RCC 7860 (cell line): ENCODE results near the gene NOD1.
"Not testable (repeated sequence)": the region's sequence is repeated elsewhere in the genome, so short reads cannot be mapped to it uniquely, and the experiment has no call there.

Source experiments
- DNase-seq: peaks from one replicate; pipeline ENCODE4 v3.0.0-alpha.2; 2015; ENCODE audit warnings: low spot score
- FAIRE-seq: peaks from 2 replicates; lab custom pipeline; 2012; peaks lifted over from hg19 to GRCh38; lab: Jason Lieb, UNC

The NOD1 gene

DNA sequence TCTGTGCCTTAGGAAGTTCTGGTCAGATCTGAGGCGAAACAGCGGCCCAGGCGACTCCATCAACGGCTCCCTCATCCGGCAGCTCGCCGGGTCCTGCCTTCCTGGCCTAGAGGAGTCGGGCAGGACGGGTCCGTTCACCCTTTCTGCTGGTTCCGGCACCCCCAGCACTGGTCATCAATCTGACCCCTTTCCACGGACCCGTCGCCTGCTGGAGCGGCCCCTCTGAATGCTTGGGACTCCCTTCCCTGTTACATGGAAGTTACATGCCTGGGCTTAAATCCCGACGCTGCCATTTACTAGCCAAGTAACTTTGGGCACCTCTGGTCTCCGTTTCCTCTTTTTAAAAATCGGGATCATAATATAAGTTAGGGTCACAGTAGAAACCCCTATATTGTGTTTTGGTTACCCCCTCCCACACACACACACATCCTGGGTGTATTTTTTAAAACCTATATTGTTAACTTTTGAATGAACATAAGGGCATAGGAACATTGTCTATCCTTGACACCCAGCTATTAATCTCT lies 26.7 kb upstream of the NOD1 start:
- FAIRE-seq: no peak
- no peak for DNase-seq

DNA sequence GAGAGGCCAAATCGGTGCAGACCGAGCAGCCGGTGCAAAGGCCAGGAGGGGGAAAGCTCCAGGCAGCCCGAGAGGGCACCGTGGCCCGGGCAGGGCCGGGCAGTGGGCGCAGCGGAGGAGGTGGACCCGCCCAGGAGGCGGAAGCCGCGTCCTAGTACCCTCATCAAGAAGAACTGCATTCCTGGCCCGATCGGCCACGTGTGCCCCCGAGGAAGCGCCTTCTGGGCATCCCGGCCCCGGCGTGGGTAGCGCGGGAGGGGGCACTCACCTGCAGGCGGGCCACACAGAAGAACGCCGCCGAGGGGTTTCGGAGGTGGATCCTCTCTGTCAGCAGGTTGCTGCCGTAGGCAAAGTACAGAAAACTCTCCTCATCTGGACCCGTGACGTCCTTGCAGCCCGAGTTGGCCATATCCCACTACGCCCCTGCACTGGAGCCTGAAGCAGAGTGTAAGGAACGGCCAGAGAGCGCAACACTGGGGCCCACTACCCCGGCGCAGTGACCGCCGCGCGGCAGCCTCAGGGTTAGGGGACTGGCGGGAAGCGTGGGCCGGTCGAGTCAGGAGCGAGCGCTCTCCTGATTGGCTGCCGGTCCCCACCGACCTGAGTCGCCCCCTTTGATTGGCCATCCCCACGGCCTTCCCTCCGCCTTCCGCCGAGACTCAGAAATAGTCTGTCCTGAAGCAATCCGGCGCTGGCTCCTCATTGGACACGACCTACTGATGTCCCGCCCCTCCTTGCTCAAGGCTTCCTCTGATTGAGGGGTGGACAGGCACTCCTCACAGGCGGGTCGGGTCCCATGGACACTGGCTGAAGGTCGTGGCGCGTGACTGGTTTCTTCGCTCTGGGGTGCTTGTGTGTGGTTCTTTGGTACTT lies 26.0 kb upstream of the NOD1 start, which contains the start of gene GGCT:
TSS of gene GGCT (minus strand) at position 529 of the 873 bp plus-strand sequence. CDS start at position 409, 120 bp downstream.
- peak; percentile 96 for DNase-seq
- peak; percentile 89 for FAIRE-seq

DNA sequence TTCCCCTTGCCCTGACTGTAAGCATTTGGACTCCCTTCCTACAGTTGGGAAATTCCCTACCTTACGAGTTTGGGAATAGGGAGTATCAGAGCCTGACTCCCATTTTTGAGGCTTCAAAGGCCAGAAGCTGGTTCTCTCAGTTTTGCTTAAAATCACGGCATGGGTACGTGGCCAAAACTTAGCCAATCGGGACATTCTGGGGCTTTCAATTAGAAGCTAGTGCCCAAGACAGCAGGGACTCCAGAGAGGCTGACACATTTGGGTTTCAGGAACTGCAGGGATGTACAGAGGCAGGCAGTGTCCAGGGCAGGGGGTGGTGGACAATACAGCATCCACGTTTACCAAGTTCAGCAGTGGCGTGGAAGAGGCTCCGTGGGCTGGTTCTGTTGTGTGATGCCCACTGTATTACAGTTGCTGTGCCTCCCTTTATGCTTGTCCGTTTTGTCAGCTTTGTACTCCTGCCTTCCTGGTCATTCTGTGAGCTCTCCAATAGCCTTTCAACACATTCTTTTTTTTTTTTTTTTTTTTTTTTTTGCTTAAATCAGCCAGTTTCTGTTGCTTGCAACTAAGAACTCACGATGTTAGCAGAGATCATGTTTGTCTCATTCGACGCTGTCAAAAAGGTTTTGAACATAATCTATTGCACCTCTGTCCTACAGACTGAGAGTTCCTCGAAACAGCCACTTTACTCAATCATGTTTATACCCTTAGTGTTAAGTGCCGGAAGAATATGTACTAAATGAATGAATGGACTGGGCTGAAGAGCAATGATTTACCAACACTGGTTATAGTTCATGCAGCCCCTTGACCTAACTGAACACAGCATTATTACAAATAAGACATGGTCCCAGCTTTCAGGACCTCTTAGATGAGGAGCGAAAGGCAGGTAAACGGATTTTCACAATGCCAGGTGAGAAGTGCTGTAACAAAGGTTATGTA lies 25.0 kb upstream of the NOD1 start:
- no peak for DNase-seq
- FAIRE-seq: no peak

DNA sequence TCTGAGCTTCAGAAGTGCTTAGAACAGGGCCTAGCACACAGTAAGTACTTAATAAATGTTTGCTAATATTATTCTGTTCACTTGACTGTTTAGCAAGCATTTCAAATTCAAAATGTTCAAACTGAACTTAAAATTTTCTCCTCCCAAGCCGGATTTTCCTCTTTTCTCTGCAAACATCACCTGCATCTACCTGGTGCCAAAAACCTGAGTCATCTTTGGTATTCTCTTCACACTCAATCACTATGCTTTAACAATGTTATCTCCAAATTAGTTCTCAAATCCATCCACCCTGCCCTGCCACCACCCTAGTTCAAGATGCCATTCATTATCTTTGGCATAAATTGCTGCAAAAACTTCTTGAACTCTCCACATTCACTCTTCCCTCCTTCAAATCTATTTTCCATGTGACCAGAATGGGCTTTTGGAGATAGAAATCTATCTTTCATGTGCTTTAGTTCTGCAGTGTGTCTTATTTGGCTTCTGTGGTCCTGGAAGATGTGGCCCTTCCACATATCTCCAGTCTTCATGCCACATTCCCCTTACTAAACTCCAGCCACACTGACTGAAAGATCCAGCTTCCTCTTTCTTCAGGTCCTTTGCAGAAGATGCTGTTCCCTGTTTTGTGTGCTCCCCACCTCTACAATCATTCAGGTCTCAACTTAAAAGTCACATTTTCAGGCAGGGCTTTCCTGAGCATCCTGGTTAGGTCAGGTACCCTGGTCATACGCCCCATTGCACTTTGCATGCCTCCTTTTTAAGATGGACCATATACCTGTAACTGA lies 24.1 kb upstream of the NOD1 start:
- FAIRE-seq (no peak), DNase-seq (no peak)

DNA sequence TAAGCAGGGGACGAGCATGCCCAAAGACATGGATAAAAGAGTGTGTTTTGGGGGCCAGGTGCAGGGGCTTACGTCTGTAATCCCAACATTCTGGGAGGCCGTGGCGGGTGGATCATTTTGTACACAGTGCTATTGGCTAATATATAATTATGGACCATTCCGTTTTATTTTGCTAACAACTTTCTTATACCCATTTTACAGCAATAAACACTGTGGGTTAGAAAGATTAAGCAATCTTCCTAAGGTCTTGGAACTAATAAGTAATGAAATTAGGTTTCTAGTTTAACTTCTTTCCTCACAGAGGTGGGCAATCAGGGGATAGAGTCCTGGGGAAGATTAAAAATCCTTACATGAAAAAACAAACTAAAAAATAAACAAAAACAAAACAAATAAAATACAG lies 22.7 kb upstream of the NOD1 start:
- no peak for DNase-seq
- FAIRE-seq: no peak

DNA sequence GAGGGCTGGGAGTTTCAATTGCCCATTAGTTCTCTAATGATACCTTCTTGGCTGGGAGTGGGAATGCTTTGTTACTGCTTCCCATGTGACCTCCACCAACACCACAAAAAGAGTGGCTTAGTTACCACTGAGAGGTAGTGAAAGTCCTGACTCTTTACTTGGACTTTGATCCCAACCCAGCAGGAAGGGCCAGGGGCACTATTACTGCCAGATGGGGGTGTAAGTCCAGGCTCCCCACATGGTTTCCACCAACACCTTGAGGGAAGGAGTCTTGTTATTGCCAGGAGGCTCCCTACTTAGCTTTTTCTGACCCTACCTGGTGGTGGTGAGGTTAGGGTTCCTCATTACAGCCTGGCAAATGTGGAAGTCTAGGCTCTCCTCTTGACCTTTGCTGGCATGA lies 14.6 kb upstream of the NOD1 start:
- DNase-seq (no peak), FAIRE-seq (no peak)

DNA sequence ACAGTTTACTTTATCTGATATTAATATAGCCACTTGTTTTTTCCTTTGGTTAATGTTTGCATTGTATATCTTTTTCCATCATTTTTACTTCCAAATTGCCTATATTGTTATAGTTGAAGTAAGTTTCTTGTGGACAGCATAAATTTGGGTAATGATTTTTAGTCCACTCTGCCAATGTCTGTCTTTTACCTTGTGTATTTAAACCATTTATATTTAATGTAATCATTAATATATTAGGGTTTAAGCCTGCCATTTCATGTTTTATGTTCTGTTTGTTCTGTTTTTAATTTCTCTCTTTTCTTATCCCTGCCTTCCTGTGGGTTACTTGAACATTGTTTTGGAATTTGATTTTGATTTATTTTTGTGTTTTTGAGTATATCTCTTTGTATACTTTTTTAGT lies 12.8 kb upstream of the NOD1 start:
- DNase-seq: no peak
- no peak for FAIRE-seq

DNA sequence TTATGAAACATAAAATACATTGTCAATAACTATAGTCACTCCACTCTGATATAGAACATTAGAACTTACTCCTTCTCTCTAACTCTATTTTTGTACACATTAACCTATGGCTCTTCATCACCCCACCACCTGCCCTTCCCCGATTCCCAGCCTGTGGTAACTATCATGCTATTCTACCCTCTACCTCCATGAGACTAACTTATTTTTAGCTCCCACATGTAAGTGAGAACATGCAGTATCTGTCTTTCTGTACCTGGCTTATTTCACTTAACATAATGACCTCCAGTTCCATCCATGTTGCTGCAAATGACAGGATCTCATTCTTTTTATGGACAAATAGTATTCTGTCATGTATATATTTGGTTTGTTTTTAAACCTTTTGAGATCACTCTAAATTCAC lies 8.8 kb upstream of the NOD1 start:
- FAIRE-seq (no peak), DNase-seq (no peak)

DNA sequence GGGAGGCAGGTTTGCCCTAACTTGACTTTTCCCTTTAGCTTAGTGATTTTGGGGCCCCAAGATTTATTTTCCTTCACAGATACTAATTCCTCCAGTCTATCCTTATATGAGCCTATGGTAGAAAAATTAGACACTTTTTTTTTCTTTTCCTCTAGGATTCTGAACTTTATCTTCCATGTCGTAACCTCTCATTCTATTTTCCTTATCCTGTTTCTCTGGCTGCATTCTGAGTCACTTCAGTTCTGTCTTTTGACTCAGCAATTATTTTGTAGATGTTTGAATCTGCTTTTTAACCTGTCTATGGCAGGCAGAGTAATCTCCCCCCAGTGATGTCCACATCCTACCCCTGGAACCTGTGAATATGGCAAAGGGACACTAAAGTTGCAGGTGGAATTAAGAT lies 7.1 kb upstream of the NOD1 start:
- no peak for FAIRE-seq
- DNase-seq: no peak

DNA sequence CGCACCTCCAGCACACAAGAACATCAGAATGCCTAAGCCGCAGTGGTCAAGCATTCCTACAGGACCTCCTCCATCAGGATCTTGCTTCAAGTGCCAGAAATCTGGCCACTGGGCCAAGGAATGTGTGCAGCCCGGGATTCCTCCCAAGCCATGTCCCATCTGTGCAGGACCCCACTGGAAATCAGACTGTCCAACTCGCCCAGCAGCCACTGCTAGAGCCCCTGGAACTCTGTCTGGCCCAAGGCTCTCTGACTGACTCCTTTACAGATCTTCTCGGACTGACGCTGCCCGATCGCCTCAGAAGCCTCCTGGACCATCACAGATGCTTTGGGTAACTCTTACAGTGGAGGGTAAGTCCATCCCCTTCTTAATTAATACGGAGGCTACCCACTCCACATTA lies 2.8 kb upstream of the NOD1 start:
- DNase-seq, FAIRE-seq: not testable (repeated sequence)

DNA sequence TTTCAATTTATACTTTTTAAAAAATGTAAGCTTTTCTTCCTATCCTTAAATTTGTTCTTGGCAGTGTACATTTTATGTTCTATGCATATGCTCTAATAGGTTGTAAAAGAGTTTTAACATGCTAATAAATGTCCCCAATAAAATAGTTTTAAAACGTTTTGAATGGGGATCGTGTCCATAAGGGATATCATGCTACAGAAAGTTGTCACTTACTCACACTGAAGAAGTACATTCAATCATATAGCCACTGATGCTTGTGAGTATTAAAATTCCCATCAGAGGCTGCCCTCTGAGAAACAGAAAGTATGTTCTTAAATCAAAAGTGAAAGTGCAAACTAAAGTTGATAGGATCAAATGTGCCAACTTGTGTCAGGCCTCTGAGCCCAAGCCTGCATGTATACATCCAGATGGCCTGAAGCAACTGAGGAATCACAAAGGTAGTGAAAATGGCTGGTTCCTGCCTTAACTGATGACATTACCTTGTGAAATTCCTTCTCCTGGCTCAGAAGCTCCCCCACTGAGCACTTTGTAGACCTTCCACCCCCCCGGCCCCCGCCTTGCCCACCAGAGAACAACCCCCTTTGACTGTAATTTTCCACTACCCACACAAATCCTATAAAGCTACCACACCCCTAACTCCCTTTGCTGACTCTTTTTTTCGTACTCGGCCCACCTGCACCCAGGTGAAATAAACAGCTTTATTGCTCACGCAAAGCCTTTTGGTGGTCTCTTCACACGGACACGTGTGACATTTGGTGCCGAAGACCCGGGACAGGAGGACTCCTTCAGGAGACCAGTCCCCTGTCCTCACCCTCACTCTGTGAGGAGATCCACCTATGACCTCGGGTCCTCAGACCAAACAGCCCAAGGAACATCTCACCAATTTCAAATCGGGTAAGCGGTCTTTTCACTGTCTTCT lies 877 bp upstream of the NOD1 start:
- FAIRE-seq (no peak), DNase-seq (peak; percentile 43)

DNA sequence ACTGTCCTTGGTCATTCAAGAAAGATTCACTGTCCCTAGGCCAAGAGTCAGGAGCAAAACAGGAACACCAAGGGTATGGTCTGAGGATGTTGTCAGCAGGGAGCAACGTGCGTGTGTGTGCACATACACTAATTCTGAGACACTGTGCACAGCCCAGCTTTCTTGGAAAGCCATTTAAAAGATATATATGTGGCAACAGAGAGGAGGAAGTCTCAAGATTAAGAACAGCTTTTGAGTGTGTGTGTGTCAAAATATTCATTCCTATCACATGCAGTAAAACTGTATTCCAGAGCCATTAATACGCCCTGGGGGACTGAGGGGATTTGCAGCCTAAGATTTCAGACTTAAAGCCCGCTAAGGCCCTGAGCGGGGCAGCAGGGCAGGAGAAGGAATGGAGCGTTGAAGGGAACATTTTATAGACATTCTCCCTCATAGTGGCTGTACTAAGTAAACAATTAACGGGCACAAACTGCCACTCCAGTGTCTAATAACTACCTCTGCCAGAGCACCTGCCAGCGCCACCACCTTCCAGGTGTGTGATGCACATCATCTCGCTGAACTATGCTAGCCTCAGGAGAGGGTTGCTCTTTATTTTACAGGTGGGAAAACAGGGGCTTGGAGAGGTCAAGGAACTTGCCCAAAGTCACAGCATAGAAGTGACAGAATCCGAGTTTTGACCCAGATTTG lies 2.0 kb downstream of the NOD1 start:
- no peak for DNase-seq
- no peak for FAIRE-seq

DNA sequence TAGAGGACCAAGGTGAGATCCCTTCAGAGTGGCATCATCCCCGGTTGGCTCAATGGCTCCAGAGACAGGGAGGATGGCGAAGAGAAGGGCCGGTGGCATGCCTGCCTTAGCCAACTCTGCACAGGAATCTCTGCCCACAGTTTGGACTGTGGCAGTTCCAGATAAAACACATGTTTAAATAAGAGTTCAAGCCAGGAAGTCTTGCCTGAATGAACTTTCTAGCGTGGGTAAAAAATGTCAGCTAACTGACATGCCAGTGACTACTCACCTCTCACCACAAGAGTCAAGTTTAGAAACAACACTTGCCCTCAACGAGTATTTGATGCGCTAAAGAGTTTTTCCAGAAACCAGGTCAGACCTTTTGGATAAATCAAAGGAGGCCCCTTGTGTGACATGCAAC lies 3.0 kb downstream of the NOD1 start:
- peak; percentile 38 for DNase-seq
- FAIRE-seq: no peak

DNA sequence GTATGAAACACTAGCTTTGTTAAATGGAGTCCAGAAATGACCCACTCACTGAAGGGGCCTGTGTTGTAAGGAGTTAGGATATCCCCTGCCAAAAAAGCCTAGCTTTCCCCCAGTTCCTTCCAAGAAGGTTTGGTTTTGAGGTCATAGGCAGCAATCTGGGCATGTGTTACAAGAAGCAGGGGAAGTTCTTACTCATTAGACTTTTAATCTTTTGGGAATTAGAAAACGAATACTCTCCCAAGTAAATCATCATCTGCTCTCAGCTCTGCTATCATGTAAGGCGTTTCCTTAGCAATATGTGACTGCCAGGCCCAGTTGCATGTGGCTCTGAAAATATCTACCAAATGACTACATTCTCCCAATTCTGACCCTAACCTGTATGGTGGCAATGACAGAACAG lies 3.7 kb downstream of the NOD1 start:
- FAIRE-seq (no peak), DNase-seq (no peak)

DNA sequence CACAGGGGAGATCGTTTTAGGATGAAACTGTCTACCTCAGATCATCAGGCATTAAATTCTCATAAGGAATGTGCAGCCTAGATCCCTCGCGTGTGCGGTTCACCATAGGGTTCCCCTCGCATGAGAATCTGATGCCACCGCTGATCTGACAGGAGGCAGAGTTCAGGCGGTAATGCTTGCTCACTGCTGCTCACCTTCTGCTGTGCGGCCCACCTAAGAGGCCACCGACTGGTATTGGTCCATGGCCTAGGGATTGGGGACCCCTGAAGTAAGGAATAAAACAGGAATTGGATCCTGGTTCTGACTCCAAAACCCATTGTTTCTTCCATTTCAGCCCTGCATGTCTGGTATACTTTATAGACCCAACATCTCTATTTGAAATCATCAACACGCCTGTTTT lies 4.1 kb downstream of the NOD1 start:
- FAIRE-seq: no peak

DNA sequence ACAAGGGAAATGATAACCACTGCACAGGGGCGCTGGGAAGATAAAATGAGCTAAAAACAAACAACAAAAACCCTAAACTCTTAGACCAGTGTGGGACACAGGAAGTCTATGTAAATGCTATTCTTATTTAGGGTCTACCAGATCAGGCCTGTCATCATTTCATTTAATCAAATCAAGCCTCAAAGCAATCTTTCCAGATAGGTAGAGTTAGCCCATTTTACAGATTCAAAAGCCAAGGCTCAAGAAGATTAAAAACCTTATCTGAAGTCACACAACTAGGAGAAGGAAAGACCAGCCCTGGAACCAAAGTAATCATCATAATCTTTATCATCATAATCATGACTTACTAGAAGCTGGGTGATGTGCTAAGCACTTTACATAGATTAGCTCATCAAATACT lies 4.7 kb downstream of the NOD1 start:
- no peak for FAIRE-seq
- DNase-seq: no peak

More for the DNA sequence above, 4.1 kb downstream of the NOD1 start:
- no peak for DNase-seq

DNA sequence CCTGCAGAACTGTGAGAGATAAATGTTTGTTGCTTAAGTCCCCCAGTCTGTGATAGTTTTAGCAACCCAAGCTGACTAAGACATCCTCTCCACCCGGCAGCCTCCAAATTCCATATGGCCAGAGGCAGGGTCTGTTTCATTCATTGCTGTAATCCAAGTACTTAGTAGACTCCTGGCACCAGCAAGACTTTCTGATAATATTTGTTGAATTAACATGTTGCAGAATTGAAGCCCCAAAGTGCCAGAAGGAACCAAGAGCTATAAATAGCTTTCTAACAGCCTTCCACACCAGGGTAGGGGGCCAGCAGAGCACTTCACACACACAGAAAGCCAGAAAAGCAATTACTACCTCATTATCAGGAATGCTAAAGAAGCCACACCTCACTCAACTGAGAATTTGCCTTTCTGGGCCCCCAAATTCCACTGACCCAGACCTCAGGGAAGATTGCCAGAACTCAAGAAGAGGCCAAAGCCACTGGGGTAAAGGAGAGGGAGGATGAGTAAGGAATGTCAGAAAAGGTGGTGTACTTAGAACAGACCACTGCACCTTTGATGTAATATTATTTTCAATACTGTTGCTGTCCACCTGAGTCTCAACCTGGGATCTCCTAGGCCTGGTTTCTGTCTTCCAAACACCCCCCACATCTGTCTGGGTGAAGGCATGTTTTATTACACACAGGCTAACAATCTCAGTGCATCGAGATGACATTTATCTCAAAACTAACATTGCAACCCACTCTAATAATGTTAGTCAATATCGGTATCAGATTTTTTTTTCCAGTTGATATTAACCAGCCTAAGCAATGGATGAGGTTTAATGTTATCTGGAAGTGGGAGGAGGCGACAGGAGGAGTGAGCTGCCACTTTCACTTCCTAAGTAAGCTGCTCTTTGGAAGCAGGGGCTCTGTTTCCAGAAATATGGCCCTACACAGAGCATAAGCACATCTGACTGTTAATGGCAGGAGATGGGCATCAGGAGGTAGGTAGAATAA lies 5.5 kb downstream of the NOD1 start:
- DNase-seq (no peak), FAIRE-seq (no peak)
